ENCODE results near the gene SYT11.

Gene SYT11

DNA sequence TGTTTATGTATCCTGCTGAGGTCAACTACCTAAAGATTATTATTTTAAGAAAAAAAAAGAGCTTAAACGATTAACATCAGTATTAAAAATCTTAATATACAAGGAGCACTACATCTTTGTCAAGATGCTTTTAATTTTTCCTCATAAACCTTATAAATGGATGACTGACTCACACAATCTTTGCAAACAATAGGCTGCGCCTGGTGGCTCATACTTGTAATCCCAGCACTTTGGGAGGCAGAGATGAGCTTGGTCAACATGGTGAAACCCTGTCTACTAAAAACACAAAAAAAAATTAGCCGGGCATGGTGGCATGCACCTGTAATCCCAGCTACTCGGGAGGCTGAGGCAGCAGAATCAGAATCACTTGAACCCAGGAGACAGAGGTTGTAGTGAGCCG lies 73.1 kb downstream of the SYT11 start:
- in situ Hi-C loops (cut with HindIII; ENCODE audit: low sequenced_read_pairs), result no loop called here
- no peak for DNase-seq (ENCODE audit: low read depth, low spot score)
- H3K4me3 ChIP-seq (ENCODE audit: low read depth, low read length), result no peak overlapping the region
- TF ChIP-seq, protein P1, sequence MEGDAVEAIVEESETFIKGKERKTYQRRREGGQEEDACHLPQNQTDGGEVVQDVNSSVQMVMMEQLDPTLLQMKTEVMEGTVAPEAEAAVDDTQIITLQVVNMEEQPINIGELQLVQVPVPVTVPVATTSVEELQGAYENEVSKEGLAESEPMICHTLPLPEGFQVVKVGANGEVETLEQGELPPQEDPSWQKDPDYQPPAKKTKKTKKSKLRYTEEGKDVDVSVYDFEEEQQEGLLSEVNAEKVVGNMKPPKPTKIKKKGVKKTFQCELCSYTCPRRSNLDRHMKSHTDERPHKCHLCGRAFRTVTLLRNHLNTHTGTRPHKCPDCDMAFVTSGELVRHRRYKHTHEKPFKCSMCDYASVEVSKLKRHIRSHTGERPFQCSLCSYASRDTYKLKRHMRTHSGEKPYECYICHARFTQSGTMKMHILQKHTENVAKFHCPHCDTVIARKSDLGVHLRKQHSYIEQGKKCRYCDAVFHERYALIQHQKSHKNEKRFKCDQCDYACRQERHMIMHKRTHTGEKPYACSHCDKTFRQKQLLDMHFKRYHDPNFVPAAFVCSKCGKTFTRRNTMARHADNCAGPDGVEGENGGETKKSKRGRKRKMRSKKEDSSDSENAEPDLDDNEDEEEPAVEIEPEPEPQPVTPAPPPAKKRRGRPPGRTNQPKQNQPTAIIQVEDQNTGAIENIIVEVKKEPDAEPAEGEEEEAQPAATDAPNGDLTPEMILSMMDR (IDR thresholded peaks at IDR 0.05; ENCODE audit: low read depth, low read length), result no peak

DNA sequence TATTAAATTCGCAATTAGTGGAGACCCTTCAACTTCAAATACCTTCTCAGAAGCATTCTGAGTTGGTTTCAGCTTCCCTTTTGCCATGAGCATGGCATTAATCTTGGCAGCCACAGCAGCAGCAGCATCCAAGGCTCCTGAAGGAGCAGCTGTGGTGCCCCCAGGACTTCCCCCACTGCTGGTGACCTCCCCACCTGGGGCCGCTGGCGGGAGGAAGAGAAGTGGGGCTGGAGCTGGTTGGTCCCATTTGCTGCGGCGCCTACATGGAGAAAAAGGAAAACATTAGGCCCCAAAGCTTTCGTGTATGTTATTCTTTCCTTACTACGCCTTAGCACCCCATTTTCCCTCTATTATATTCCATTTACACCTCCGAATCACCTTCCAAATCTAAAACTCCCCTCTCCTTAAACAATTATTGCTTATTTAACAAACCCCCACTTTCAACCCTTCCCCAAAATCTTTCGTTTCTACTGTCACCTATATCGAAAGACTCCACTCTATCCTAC lies 74.3 kb downstream of the SYT11 start:
- DNase-seq (ENCODE audit: low read depth, low spot score), result no peak
- in situ Hi-C loops (cut with HindIII; ENCODE audit: low sequenced_read_pairs), result no loop called here
- TF ChIP-seq, protein P1 (IDR thresholded peaks at IDR 0.05; ENCODE audit: low read depth, low read length), result no peak

GRCh38 chr1:155934097-155934935 lies 74.9 kb downstream of the SYT11 start, which contains the start of gene KHDC4:
Gene KHDC4, minus strand, starts transcription at chr1:155934413. Its CDS starts 40 bp downstream, at chr1:155934373.
- peak; percentile 99 for DNase-seq (ENCODE audit: low read depth, low spot score)
- peak within 1 kb of the TSS; percentile 98 for H3K4me3 ChIP-seq (ENCODE audit: low read depth, low read length)
- in situ Hi-C loops (cut with HindIII; ENCODE audit: low sequenced_read_pairs), result no loop called here
- TF ChIP-seq, protein P1 (IDR thresholded peaks at IDR 0.05; ENCODE audit: low read depth, low read length), result no peak

More for the DNA sequence above, 74.3 kb downstream of the SYT11 start:
- H3K4me3 ChIP-seq (ENCODE audit: low read depth, low read length), result peak overlapping the region; percentile 98

Data from astrocyte of the spinal cord (primary cell).